DND-41 (cell line): Measurements from ENCODE around the gene ATG12.

Source experiments
- EZH2 ChIP-seq: IDR thresholded peaks from 3 replicates; pipeline ENCODE4 v1.6.1; 2012; ENCODE audit warnings: borderline replicate concordance, low read depth, mild to moderate bottlenecking, moderate library complexity, low read length, inconsistent platforms; ENCODE audit not compliant: severe bottlenecking
- TF ChIP-seq, protein P1 (sequence below): IDR thresholded peaks from 2 replicates; pipeline ENCODE4 v1.5.1; 2012; ENCODE audit warnings: borderline replicate concordance, low read length, moderate library complexity, mild to moderate bottlenecking; ENCODE audit not compliant: poor library complexity, severe bottlenecking; ENCODE audit errors: extremely low read depth

DNA sequence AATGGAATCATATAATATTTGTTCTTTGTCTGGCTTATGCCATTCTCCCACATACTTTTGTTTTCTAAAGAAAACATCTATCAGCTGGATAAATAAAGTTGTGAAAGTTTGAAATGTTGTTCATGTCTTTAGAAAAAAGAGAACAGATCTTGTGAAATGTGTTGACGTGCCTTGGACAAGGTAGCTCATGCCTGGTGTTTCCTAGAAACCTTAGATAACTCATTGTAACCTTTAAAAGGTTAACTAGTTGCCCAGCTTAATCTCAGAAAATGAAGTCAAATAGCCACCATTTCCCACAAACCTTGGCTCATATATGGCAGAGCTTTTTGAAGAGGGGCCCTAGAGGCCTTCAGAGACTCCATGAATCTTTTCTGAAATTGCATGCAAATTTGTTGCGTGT lies 40.2 kb downstream of the ATG12 start:
- TF ChIP-seq, protein P1, sequence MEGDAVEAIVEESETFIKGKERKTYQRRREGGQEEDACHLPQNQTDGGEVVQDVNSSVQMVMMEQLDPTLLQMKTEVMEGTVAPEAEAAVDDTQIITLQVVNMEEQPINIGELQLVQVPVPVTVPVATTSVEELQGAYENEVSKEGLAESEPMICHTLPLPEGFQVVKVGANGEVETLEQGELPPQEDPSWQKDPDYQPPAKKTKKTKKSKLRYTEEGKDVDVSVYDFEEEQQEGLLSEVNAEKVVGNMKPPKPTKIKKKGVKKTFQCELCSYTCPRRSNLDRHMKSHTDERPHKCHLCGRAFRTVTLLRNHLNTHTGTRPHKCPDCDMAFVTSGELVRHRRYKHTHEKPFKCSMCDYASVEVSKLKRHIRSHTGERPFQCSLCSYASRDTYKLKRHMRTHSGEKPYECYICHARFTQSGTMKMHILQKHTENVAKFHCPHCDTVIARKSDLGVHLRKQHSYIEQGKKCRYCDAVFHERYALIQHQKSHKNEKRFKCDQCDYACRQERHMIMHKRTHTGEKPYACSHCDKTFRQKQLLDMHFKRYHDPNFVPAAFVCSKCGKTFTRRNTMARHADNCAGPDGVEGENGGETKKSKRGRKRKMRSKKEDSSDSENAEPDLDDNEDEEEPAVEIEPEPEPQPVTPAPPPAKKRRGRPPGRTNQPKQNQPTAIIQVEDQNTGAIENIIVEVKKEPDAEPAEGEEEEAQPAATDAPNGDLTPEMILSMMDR, result no peak
- no peak for TF ChIP-seq EZH2
